Gastroesophageal sphincter (tissue), 4 donors: ENCODE results near the gene IQGAP3. TPM values are rescaled to one million over a fixed set of nuclear protein-coding genes. Genes with fewer than 3 reads are reported as not detected.

Experiments
- ATAC-seq: fragments of 150-250 bp; one replicate; pipeline ENCODE4 v1.9.1; 2016; ENCODE audit warnings: mild to moderate bottlenecking, moderate library complexity
- H3K27ac ChIP-seq, 4 donors: fragments of 200-600 bp; sonication (generic) in 3 of 4; 1 replicate in 3 of 4; 2 replicates in 1 of 4; pipeline ENCODE4 v1.5.1; 2016 to 2019
- H3K27me3 ChIP-seq: fragments of 200-600 bp; sonication (generic); one replicate; pipeline ENCODE4 v1.5.1; 2019
- H3K36me3 ChIP-seq, 2 donors: fragments of 200-600 bp; sonication (generic); one replicate each; pipeline ENCODE4 v1.5.1; 2019; ENCODE audit warnings: control low read depth in 1 of 2
- H3K4me1 ChIP-seq, 3 donors: fragments of 200-600 bp; sonication (generic); 1 replicate in 2 of 3; 2 replicates in 1 of 3; pipeline ENCODE4 v1.5.1; 2016 to 2019; ENCODE audit warnings: control low read depth in 2 of 3
- H3K4me3 ChIP-seq, 2 donors: fragments of 200-600 bp; sonication (generic); one replicate each; pipeline ENCODE4 v1.5.1; 2019; ENCODE audit warnings: mild to moderate bottlenecking in 1 of 2, moderate library complexity in 1 of 2
- H3K9me3 ChIP-seq, 3 donors: fragments of 200-600 bp; sonication (generic); one replicate each; pipeline ENCODE4 v1.5.1; 2017 to 2019; ENCODE audit warnings: control low read depth in 2 of 3
- CTCF ChIP-seq, 4 experiments: fragments of 200-600 bp in 2 of 4; fragments of 450-650 bp in 2 of 4; sonication (generic) in 1 of 4; IDR thresholded peaks; one replicate each; pipeline ENCODE4 v1.5.1; 2017 to 2019; ENCODE audit warnings: antibody characterized with exemption in 4 of 4, mild to moderate bottlenecking in 2 of 4, moderate library complexity in 2 of 4
- EP300 ChIP-seq: sonication (generic); formaldehyde crosslinking; IDR thresholded peaks from one replicate; pipeline ENCODE4 v1.6.1; 2017; ENCODE audit warnings: antibody characterized with exemption, mild to moderate bottlenecking
- POLR2A ChIP-seq, 2 donors: fragments of 450-650 bp; IDR thresholded peaks; one replicate each; pipeline ENCODE4 v1.6.1; 2017; ENCODE audit warnings: antibody characterized with exemption in 2 of 2, mild to moderate bottlenecking in 2 of 2, moderate library complexity in 1 of 2
- POLR2AphosphoS5 ChIP-seq: sonication (generic); formaldehyde crosslinking; IDR thresholded peaks from one replicate; pipeline ENCODE4 v1.6.1; 2017; ENCODE audit warnings: antibody characterized with exemption
- WGBS, 2 donors: methylation state at CpG; one replicate each; pipeline ENCODE4 v1.1.5; 2018; ENCODE audit warnings: low coverage in 1 of 2; 5-methylcytosine and 5-hydroxymethylcytosine counted together
- total RNA-seq, 4 donors: library from RNA; depleted of rRNA; stranded (reverse); fragments of >200 nt; gene quantifications; one replicate each; pipeline ENCODE4 v1.1.0, GENCODE V29; 2016

The IQGAP3 gene
- total RNA-seq, 4 donors from 2014 or later, result 0.27 to 0.58 (median 0.42) TPM; not detected in 1

DNA sequence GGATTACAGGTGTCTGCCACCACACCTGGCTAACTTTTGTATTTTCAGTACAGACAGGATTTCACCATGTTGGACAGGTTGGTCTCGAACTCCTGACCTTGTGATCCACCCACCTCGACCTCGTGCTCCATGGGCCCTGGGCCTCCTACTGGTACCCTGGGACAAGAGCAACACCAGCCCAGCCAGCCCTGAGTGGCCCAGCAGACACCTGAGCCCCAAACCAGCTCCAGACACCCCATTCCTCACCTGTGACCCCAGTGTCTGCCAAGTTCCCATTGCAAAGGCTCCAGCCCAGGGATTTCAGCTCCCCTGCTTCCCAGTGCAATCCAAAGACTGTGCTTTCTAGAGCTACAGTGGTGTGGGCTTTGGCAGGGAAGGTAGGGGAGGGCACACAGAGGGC, 86.4 kb downstream of the IQGAP3 start:
- ATAC-seq, result no peak
- Histone ChIP-seq H3K27me3 (no peaks in the 10 kb centered on the region), H3K27ac (peak overlapping the region in 3 of 4 donors; percentile 2 to 99 (median 19)), H3K36me3 (peaks cover 0 to 26% of the 10 kb centered on the region in 2 donors), H3K9me3 (no peaks in the 10 kb centered on the region), H3K4me3 (no peak overlapping the region), H3K4me1 (peaks cover 8 to 100% (median 70%) of the 10 kb centered on the region in 3 donors)
- TF ChIP-seq POLR2A (IDR thresholded peaks at IDR 0.05) (no peak), POLR2AphosphoS5 (no peak), EP300 (no peak), CTCF (IDR thresholded peaks at IDR 0.05) (no peak)
- WGBS, 2 donors, result 79% methylated on average over 3 of the region's 3 CpGs; no CpG with 5 or more reads in 1 of the 2 donors

GRCh38 chr1:156484480-156485058, 87.8 kb downstream of the IQGAP3 start:
- no peak for ATAC-seq
- H3K36me3 ChIP-seq, result peaks cover 0 to 40% of the 10 kb centered on the region in 2 donors
- 60% methylated on average over 1 of the region's 6 CpGs; no CpG with 5 or more reads in 1 of the 2 donors for WGBS, 2 donors
- no peak overlapping the region for H3K4me3 ChIP-seq
- no peaks in the 10 kb centered on the region for H3K27me3 ChIP-seq
- peak overlapping the region in 3 of 4 donors; percentile 13 to 53 (median 48) for H3K27ac ChIP-seq
- H3K9me3 ChIP-seq, result no peaks in the 10 kb centered on the region
- peaks cover 5 to 100% (median 64%) of the 10 kb centered on the region in 3 donors for H3K4me1 ChIP-seq
- TF ChIP-seq POLR2A (IDR thresholded peaks at IDR 0.05), result no peak
- TF ChIP-seq EP300, result no peak
- no peak for TF ChIP-seq CTCF (IDR thresholded peaks at IDR 0.05)
- no peak for TF ChIP-seq POLR2AphosphoS5

GRCh38 chr1:156483397-156483796, 89.0 kb downstream of the IQGAP3 start:
- Histone ChIP-seq H3K27ac (peak overlapping the region in 3 of 4 donors; percentile 43 to 53 (median 48)), H3K9me3 (no peaks in the 10 kb centered on the region), H3K36me3 (peaks cover 0 to 52% of the 10 kb centered on the region in 2 donors), H3K4me3 (no peak overlapping the region), H3K4me1 (peaks cover 5 to 100% (median 53%) of the 10 kb centered on the region in 3 donors), H3K27me3 (no peaks in the 10 kb centered on the region)
- TF ChIP-seq POLR2AphosphoS5 (no peak), EP300 (no peak), POLR2A (IDR thresholded peaks at IDR 0.05) (no peak), CTCF (IDR thresholded peaks at IDR 0.05) (no peak)
- 100% methylated on average over 1 of the region's 2 CpGs; no CpG with 5 or more reads in 1 of the 2 donors for WGBS, 2 donors
- no peak for ATAC-seq

DNA sequence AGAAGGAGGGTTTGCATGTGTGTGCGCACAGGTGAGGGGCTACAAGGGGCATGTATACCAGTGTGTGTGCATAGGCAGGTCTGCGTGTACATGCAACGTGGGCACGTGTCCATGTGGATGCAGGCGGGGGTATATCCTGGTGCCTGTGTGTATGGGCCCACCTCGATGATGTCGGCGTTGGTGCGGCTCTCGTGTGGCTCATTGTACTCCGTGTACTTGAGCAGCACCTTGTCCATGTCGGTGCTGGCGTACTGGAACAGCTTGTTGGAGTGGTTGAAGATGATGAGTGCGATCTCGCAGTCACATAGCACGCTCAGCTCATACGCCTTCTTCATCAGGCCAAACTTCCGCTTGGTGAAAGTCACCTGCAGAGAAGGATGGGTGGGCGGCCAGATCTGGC, 90.1 kb downstream of the IQGAP3 start:
- ATAC-seq, result no peak
- 86 to 87% methylated on average over 3 to 19 of the region's 19 CpGs for WGBS, 2 donors
- TF ChIP-seq POLR2A (IDR thresholded peaks at IDR 0.05) (no peak), EP300 (no peak), POLR2AphosphoS5 (no peak), CTCF (IDR thresholded peaks at IDR 0.05) (no peak)
- no peaks in the 10 kb centered on the region for H3K9me3 ChIP-seq
- H3K27ac ChIP-seq, result peak overlapping the region in 2 of 4 donors; percentile 43 to 89
- no peaks in the 10 kb centered on the region for H3K27me3 ChIP-seq
- H3K36me3 ChIP-seq, result peaks cover 0 to 63% of the 10 kb centered on the region in 2 donors
- H3K4me3 ChIP-seq, result no peak overlapping the region
- peaks cover 5 to 100% (median 56%) of the 10 kb centered on the region in 3 donors for H3K4me1 ChIP-seq

GRCh38 chr1:156481527-156481926, 90.8 kb downstream of the IQGAP3 start:
- TF ChIP-seq CTCF (IDR thresholded peaks at IDR 0.05) (no peak), POLR2A (IDR thresholded peaks at IDR 0.05) (no peak), EP300 (no peak), POLR2AphosphoS5 (no peak)
- Histone ChIP-seq H3K9me3 (no peaks in the 10 kb centered on the region), H3K4me3 (no peak overlapping the region), H3K36me3 (peaks cover 0 to 71% of the 10 kb centered on the region in 2 donors), H3K27ac (peak overlapping the region in 3 of 4 donors; percentile 84 to 91 (median 89)), H3K4me1 (peaks cover 9 to 100% (median 59%) of the 10 kb centered on the region in 3 donors), H3K27me3 (no peaks in the 10 kb centered on the region)
- WGBS, 2 donors, result 90% methylated on average over 2 of the region's 5 CpGs; no CpG with 5 or more reads in 1 of the 2 donors
- ATAC-seq, result no peak
